Mesodermal cell (in vitro differentiated cells): ENCODE measurements around the gene LMCD1.
A peak's percentile ranks its signal among the peaks of the same experiment; 100 is the strongest.

ENCODE experiments used
- H3K27ac ChIP-seq: 2 replicates; pipeline ENCODE4 v1.7.0; 2013; ENCODE audit warnings: mild to moderate bottlenecking, low read depth, low read length, moderate library complexity; ENCODE audit not compliant: severe bottlenecking
- H3K36me3 ChIP-seq: 2 replicates; pipeline ENCODE4 v1.7.1; 2013; ENCODE audit warnings: mild to moderate bottlenecking, low read length, moderate library complexity; ENCODE audit not compliant: control insufficient read depth, insufficient read depth
- H3K4me1 ChIP-seq: one replicate; pipeline ENCODE4 v1.7.1; 2013; ENCODE audit warnings: mild to moderate bottlenecking, low read length; ENCODE audit not compliant: insufficient read depth, control insufficient read depth, poor library complexity, severe bottlenecking
- H3K4me3 ChIP-seq: 2 replicates; pipeline ENCODE4 v1.7.0; 2013; ENCODE audit warnings: low read length, control low read depth, mild to moderate bottlenecking; ENCODE audit not compliant: insufficient read depth, poor library complexity, severe bottlenecking; ENCODE audit errors: extremely low read depth
- H3K9me3 ChIP-seq: 2 replicates; pipeline ENCODE4 v1.7.1; 2013; ENCODE audit warnings: mild to moderate bottlenecking, low read length, moderate library complexity; ENCODE audit not compliant: control insufficient read depth
- WGBS, 2 experiments: methylation state at CpG; one replicate each; pipeline ENCODE4 v1.1.5; 2013; ENCODE audit warnings: missing lambda C conversion rate in 2 of 2; ENCODE audit not compliant: insufficient coverage in 2 of 2; 5-methylcytosine and 5-hydroxymethylcytosine counted together

The LMCD1 gene

GRCh38 chr3:8482960-8483665, 18.5 kb upstream of the LMCD1 start:
- H3K36me3 ChIP-seq: no peaks in the 10 kb centered on the region
- H3K4me3 ChIP-seq: no peak overlapping the region
- 88 to 100% methylated on average over 2 to 4 of the region's 4 CpGs for WGBS, 2 experiments
- H3K4me1 ChIP-seq: peaks cover 5% of the 10 kb centered on the region
- H3K9me3 ChIP-seq: peaks cover 12% of the 10 kb centered on the region
- H3K27ac ChIP-seq: no peak overlapping the region

DNA sequence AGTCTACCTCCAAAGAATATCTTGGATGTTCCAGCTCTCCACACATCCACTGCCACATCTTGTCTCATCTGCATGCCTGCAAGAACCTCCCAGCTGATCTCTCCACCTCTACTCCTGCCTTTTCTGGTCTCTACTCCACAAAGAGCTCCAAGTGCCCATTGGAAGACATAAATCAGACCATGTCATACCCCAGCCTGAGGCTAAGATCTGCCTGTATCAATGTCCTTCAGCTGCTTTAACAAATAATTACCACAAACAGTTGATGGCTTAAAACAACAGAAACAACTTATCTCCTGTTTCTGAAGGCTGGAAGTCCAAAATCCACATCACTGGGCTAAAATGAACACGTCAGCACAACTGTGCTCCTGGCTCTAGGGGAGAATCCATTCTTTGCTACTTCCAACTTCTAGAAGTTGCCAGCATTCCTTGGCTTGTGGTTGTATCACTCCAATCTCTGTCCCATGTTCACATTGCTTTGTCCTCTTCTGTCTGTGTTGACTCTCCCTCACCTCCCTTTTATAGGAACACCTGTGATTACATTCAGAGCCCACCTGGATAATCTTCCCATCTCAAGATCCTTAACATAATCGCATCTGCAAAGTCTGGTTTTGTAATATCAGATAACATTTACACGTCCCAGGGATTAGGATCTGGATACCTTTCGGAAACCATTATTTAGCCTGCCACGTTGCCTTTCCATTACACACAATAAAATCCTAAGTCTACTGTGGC, 17.0 kb upstream of the LMCD1 start:
- WGBS, 2 experiments: 94 to 97% methylated on average over 5 of the region's 5 CpGs
- Histone ChIP-seq H3K27ac (no peak overlapping the region), H3K9me3 (peaks cover 12% of the 10 kb centered on the region), H3K4me3 (no peak overlapping the region), H3K4me1 (peaks cover 12% of the 10 kb centered on the region), H3K36me3 (no peaks in the 10 kb centered on the region)

GRCh38 chr3:8485141-8485870, 16.3 kb upstream of the LMCD1 start:
- no CpG with 5 or more reads among the region's 3 CpGs for WGBS, 2 experiments
- H3K4me3 ChIP-seq: no peak overlapping the region
- no peaks in the 10 kb centered on the region for H3K36me3 ChIP-seq
- peaks cover 12% of the 10 kb centered on the region for H3K9me3 ChIP-seq
- H3K4me1 ChIP-seq: peaks cover 19% of the 10 kb centered on the region
- H3K27ac ChIP-seq: no peak overlapping the region

- Histone ChIP-seq H3K4me1 (peaks cover 24% of the 10 kb centered on the region), H3K27ac (no peak overlapping the region), H3K4me3 (no peak overlapping the region), H3K9me3 (peaks cover 12% of the 10 kb centered on the region), H3K36me3 (no peaks in the 10 kb centered on the region)
- 100% methylated on average over 1 to 2 of the region's 3 CpGs for WGBS, 2 experiments
These were observed 15.7 kb upstream of the LMCD1 start for GRCh38 chr3:8485943-8486342.

DNA sequence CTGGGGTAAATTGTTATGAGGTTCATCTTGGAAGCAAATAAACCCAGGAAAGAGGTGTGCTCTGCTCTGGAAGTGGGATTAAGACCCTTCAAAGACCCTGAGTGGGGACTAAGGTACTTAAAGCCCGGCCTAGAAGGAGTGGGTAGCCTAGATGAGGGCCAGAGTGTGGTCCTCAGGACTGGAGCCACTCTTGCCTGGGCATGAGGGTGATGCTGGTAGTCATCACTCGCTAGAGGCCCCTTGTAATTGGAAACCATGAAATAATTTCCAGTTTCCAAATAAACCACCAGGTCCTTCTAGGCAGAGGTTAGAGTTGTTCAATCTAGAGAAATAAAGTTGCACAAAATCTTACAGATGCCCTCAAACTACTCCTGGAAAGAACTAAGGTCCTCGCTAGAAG, 15.2 kb upstream of the LMCD1 start:
- peaks cover 29% of the 10 kb centered on the region for H3K4me1 ChIP-seq
- 100% methylated on average over 1 of the region's 3 CpGs for WGBS, 2 experiments
- peaks cover 12% of the 10 kb centered on the region for H3K9me3 ChIP-seq
- H3K36me3 ChIP-seq: no peaks in the 10 kb centered on the region
- H3K27ac ChIP-seq: no peak overlapping the region
- no peak overlapping the region for H3K4me3 ChIP-seq

GRCh38 chr3:8486936-8487335, 14.7 kb upstream of the LMCD1 start:
- H3K4me1 ChIP-seq: peaks cover 33% of the 10 kb centered on the region
- peaks cover 12% of the 10 kb centered on the region for H3K9me3 ChIP-seq
- no peak overlapping the region for H3K27ac ChIP-seq
- whole genome bisulfite sequencing, 2 experiments: 78 to 88% methylated on average over 3 to 4 of the region's 5 CpGs
- H3K4me3 ChIP-seq: no peak overlapping the region
- H3K36me3 ChIP-seq: no peaks in the 10 kb centered on the region

DNA sequence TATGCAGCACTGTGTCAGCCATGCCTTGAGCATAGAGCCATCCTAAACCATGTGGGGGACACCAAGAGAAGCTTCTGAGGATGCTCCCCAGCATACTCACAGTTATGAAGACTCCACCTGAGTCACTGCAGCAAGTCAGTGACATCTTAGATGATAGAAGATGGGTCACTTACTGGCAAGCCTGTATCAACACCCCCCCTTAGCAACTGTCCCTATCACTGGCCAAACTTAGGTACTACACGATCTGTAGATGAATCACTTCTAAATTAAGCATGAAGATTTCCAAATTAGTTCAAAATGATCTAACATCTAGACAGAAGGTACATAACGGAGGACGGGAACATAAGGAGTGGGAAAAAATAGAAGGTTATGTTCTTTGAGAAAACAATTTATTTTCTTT, 13.2 kb upstream of the LMCD1 start:
- no peak overlapping the region for H3K27ac ChIP-seq
- 92 to 100% methylated on average over 2 of the region's 3 CpGs for WGBS, 2 experiments
- peaks cover 12% of the 10 kb centered on the region for H3K9me3 ChIP-seq
- no peaks in the 10 kb centered on the region for H3K36me3 ChIP-seq
- no peak overlapping the region for H3K4me3 ChIP-seq
- H3K4me1 ChIP-seq: peaks cover 46% of the 10 kb centered on the region

DNA sequence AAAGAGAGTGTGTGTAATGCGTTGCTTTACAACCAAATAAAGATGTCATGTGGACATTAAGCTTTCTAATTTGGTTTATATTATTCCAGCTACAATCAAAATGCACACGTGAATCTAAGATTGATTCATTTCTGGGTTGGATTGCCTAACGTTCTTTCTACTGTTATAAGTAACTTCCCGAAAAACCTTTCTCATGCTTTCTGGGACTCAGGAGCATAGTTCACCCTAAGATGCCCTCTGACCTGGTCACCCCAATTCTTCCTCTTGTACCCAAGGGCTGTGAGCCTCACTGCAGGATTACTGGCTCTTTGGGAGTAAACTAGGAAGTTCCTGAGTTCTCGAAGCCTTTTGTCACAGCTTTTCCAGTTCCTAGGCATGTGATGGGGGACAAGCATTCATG, 12.7 kb upstream of the LMCD1 start:
- 100% methylated on average over 1 to 2 of the region's 5 CpGs for WGBS, 2 experiments
- no peak overlapping the region for H3K27ac ChIP-seq
- peaks cover 46% of the 10 kb centered on the region for H3K4me1 ChIP-seq
- H3K9me3 ChIP-seq: peaks cover 12% of the 10 kb centered on the region
- H3K36me3 ChIP-seq: no peaks in the 10 kb centered on the region
- no peak overlapping the region for H3K4me3 ChIP-seq

- Histone ChIP-seq H3K36me3 (no peaks in the 10 kb centered on the region), H3K4me1 (peaks cover 48% of the 10 kb centered on the region), H3K4me3 (no peak overlapping the region), H3K27ac (peak overlapping the region; percentile 94), H3K9me3 (peaks cover 10% of the 10 kb centered on the region)
- WGBS, 2 experiments: no CpG with 5 or more reads among the region's 2 CpGs
These were observed 12.3 kb upstream of the LMCD1 start for GRCh38 chr3:8489278-8489792.

GRCh38 chr3:8490079-8490552, 11.5 kb upstream of the LMCD1 start:
- no peaks in the 10 kb centered on the region for H3K36me3 ChIP-seq
- H3K4me3 ChIP-seq: no peak overlapping the region
- peak overlapping the region; percentile 94 for H3K27ac ChIP-seq
- WGBS, 2 experiments: 73 to 90% methylated on average over 2 of the region's 4 CpGs
- peaks cover 3% of the 10 kb centered on the region for H3K9me3 ChIP-seq
- H3K4me1 ChIP-seq: peaks cover 48% of the 10 kb centered on the region
